GM12878 (cell line): ENCODE measurements around the gene MED25. TPM values are rescaled to one million over a fixed set of nuclear protein-coding genes. Genes with fewer than 3 reads are reported as not detected.

Source experiments
- ATAC-seq: fragments of 200-7000 bp; cut with Tn5 transposase; 3 replicates; pipeline ENCODE4 v1.9.1; 2020; ENCODE audit warnings: mild to moderate bottlenecking, moderate library complexity
- BruUV-seq: library from RNA; stranded (reverse); fragments of 400-500 nt; replicated peaks from 2 replicates; lab custom pipeline; 2021; lab: Mats Ljungman, UMichigan
- CTCF ChIA-PET: fragments of 300-600 bp; sonication (Branson Sonifier 250); formaldehyde crosslinking; extraction: SDS; loops from one replicate; lab custom pipeline; 2021; ENCODE audit warnings: inconsistent platforms; lab: Yijun Ruan, JAX
- POLR2A ChIA-PET: fragments of 350-600 bp; formaldehyde crosslinking; extraction: SDS; loops from one replicate; lab custom pipeline; 2021; ENCODE audit warnings: inconsistent platforms; lab: Charles Lee
- RAD21 ChIA-PET: fragments of 300-600 bp; sonication (Branson Sonifier 250); formaldehyde crosslinking; loops from one replicate; lab custom pipeline; 2023; ENCODE audit warnings: antibody characterized with exemption; ENCODE audit not compliant: unreplicated experiment; lab: Charles Lee
- SMC1A ChIA-PET: fragments of 300-600 bp; sonication (Branson Sonifier 250); formaldehyde crosslinking; loops from one replicate; lab custom pipeline; 2023; ENCODE audit not compliant: unreplicated experiment, uncharacterized antibody; lab: Charles Lee
- DNase-seq: peaks from one replicate; pipeline ENCODE4 v3.0.0-alpha.2; 2011; ENCODE audit warnings: low read depth, low spot score
- FAIRE-seq: peaks from 3 replicates; lab custom pipeline; 2011; peaks lifted over from hg19 to GRCh38; lab: Jason Lieb, UNC
- H2AFZ ChIP-seq: 2 replicates; pipeline ENCODE4 v1.6.0; 2011; ENCODE audit warnings: low read depth, low read length, control low read depth; ENCODE audit not compliant: control insufficient read depth
- H3K27ac ChIP-seq: 2 replicates; pipeline ENCODE4 v1.5.1; 2011; ENCODE audit warnings: control low read depth; ENCODE audit not compliant: control insufficient read depth, insufficient read depth
- H3K27me3 ChIP-seq, 2 experiments: replicated peaks in 1 of 2; 2 replicates each; pipeline versions ENCODE4 v1.6.0 to v1.6.1; 2011; ENCODE audit warnings: low read length in 1 of 2; ENCODE audit not compliant: control insufficient read depth in 2 of 2, insufficient read depth in 2 of 2
- H3K36me3 ChIP-seq, 2 experiments: 2 replicates each; pipeline ENCODE4 v1.5.1; 2011; ENCODE audit warnings: low read length in 1 of 2; ENCODE audit not compliant: control insufficient read depth in 2 of 2, insufficient read depth in 2 of 2
- H3K4me1 ChIP-seq: 2 replicates; pipeline ENCODE4 v1.6.1; 2011; ENCODE audit warnings: mild to moderate bottlenecking, low read length, moderate library complexity, mixed read lengths; ENCODE audit not compliant: control insufficient read depth, insufficient read depth
- H3K4me2 ChIP-seq: 2 replicates; pipeline ENCODE4 v1.6.0; 2011; ENCODE audit warnings: control low read depth; ENCODE audit not compliant: control insufficient read depth, insufficient read depth
- H3K4me3 ChIP-seq: fragments of 200-600 bp; sonication (generic); 2 replicates; pipeline ENCODE4 v1.5.1; 2016
- H3K79me2 ChIP-seq: 2 replicates; pipeline ENCODE4 v1.6.0; 2011; ENCODE audit warnings: low read length; ENCODE audit not compliant: control insufficient read depth, insufficient read depth
- H3K9ac ChIP-seq: 2 replicates; pipeline ENCODE4 v1.8.0; 2011; ENCODE audit warnings: low read length, control low read depth, mixed read lengths; ENCODE audit not compliant: control insufficient read depth, insufficient read depth
- H3K9me3 ChIP-seq: replicated peaks from 3 replicates; pipeline ENCODE4 v1.5.1; 2011; ENCODE audit warnings: mild to moderate bottlenecking, low read length; ENCODE audit not compliant: control insufficient read depth, insufficient read depth
- H4K20me1 ChIP-seq: 2 replicates; pipeline ENCODE4 v1.6.0; 2011; ENCODE audit not compliant: control insufficient read depth, insufficient read depth
- CHD2 ChIP-seq: IDR thresholded peaks from 2 replicates; pipeline ENCODE4 v1.6.1; 2011; ENCODE audit warnings: low read depth, low read length, improper control_type of control experiment, borderline replicate concordance
- EZH2 ChIP-seq: IDR thresholded peaks from 2 replicates; pipeline ENCODE4 v1.6.1; 2012; ENCODE audit warnings: low read depth, mild to moderate bottlenecking, control low read depth, inconsistent platforms, low read length, borderline replicate concordance; ENCODE audit not compliant: control insufficient read depth
- IKZF1 ChIP-seq: fragments of 450-650 bp; conservative IDR thresholded peaks from 2 replicates; pipeline ENCODE4 v1.6.1; 2017; ENCODE audit warnings: antibody characterized with exemption, mild to moderate bottlenecking
- MTA3 ChIP-seq: IDR thresholded peaks from 2 replicates; pipeline ENCODE4 v1.6.1; 2012; ENCODE audit warnings: low read length, inconsistent platforms, borderline replicate concordance
- POLR2A ChIP-seq: IDR thresholded peaks from 2 replicates; pipeline ENCODE4 v1.6.1; 2011; ENCODE audit warnings: low read depth, mild to moderate bottlenecking, low read length
- SMAD5 ChIP-seq: IDR thresholded peaks from 2 replicates; pipeline ENCODE4 v1.6.1; 2016; ENCODE audit warnings: antibody characterized with exemption, low read depth
- ZNF217 ChIP-seq: fragments of 450-650 bp; IDR thresholded peaks from 2 replicates; pipeline ENCODE4 v1.6.1; 2017; ENCODE audit warnings: antibody characterized with exemption, mild to moderate bottlenecking
- WGBS: methylation state at CpG from one replicate; pipeline ENCODE4 v1.1.6; 2016; ENCODE audit warnings: low lambda C conversion rate; ENCODE audit not compliant: insufficient replicate concordance, insufficient coverage; ENCODE audit errors: missing lambda C conversion rate; 5-methylcytosine and 5-hydroxymethylcytosine counted together
- in situ Hi-C: fragments of 300-500 bp; cut with MboI; formaldehyde crosslinking; loops from 9 replicates; pipeline ENCODE4 v1.14.3; 2018; ENCODE audit warnings: mixed read lengths
- intact Hi-C: fragments of 100-400 bp; cut with micrococcal nuclease; formaldehyde crosslinking; loops from one replicate; pipeline ENCODE4 v1.14.2; 2022; ENCODE audit not compliant: unreplicated experiment
- polyA plus RNA-seq, 11 experiments: library from polyadenylated mRNA; depleted of rRNA in 4 of 11; unstranded in 6 of 11; stranded (reverse) in 5 of 11; fragments of >200 nt; fragmentation: Nextera tagmentation in 4 of 11; fragmentation: Illumina TruSeq in 1 of 11; extraction: Ambion mirVana in 4 of 11; extraction: Trizol in 1 of 11; gene quantifications; 1 replicate in 1 of 11; 2 replicates in 10 of 11; pipeline versions ENCODE4 v1.2.1 to v1.2.3, GENCODE V29; 2011 to 2016; ENCODE audit warnings: inconsistent platforms in 2 of 11, missing spikeins in 2 of 11, low read depth in 1 of 11
- total RNA-seq, 4 experiments: library from RNA; depleted of rRNA in 3 of 4; stranded (reverse); fragments of >200 nt in 3 of 4; fragmentation: Illumina TruSeq in 1 of 4; extraction: Trizol in 1 of 4; gene quantifications; 2 replicates each; pipeline versions ENCODE4 v1.2.1 to v1.2.3, GENCODE V29; 2013 to 2021

Gene MED25
- total and polyA plus RNA-seq, 10 of the 15 experiments (the other 5 are each of a cell fraction or from before 2014, with no cell fraction given) = 3.5 to 53.9 (median 17.1) TPM

GRCh38 chr19:49857838-49858087 lies 39.7 kb downstream of the MED25 start:
- DNase-seq (no peak), ATAC-seq (no peak), FAIRE-seq (no peak)
- ChIA-PET CTCF (no interaction called here), POLR2A (interaction anchor here (1.0 to 1.8 kb wide), 2 partner anchors 11 to 72 kb away, joined by 3 to 7 read pairs; no protein-coding TSS in a partner anchor), RAD21 (no interaction called here), SMC1A (no interaction called here)
- Histone ChIP-seq H4K20me1 (no peaks in the 10 kb centered on the region), H3K27ac (no peak overlapping the region), H3K9ac (no peak overlapping the region), H3K79me2 (peaks cover under 1% of the 10 kb centered on the region), H3K4me3 (no peak overlapping the region), H3K36me3 (peaks cover 0 to 21% of the 10 kb centered on the region in 2 experiments; a peak in 3 of 4 replicates), H3K27me3 (no peaks in the 10 kb centered on the region), H2AFZ (no peak overlapping the region), H3K4me1 (peaks cover 2% of the 10 kb centered on the region), H3K4me2 (no peak overlapping the region), H3K9me3 (no peaks in the 10 kb centered on the region)
- TF ChIP-seq POLR2A (peak; percentile 3; the same call in 1 of the 2 replicates), CHD2 (no peak)
- intact Hi-C loops (no loop called here), in situ Hi-C loops (no loop called here)
- BruUV-seq = no TSS peak
- WGBS = 82% methylated on average over 5 of the region's 5 CpGs

- ChIA-PET POLR2A (interaction anchor here (1.0 to 1.8 kb wide), 2 partner anchors 11 to 71 kb away, joined by 3 to 7 read pairs; no protein-coding TSS in a partner anchor), RAD21 (no interaction called here), CTCF (no interaction called here), SMC1A (no interaction called here)
- Histone ChIP-seq H3K4me1 (no peaks in the 10 kb centered on the region), H3K4me3 (no peak overlapping the region), H3K79me2 (no peaks in the 10 kb centered on the region; the same call in 1 of the 2 replicates), H3K27me3 (no peaks in the 10 kb centered on the region), H2AFZ (no peak overlapping the region), H3K36me3 (peaks cover under 1 to 24% of the 10 kb centered on the region in 2 experiments; a peak in 3 of 4 replicates), H3K9ac (no peak overlapping the region), H3K27ac (no peak overlapping the region), H4K20me1 (no peaks in the 10 kb centered on the region), H3K4me2 (no peak overlapping the region), H3K9me3 (no peaks in the 10 kb centered on the region)
- DNase-seq (no peak), FAIRE-seq (no peak), ATAC-seq (no peak)
- intact Hi-C loops (no loop called here), in situ Hi-C loops (no loop called here)
- 88% methylated on average over 30 of the region's 37 CpGs for WGBS
- BruUV-seq = no TSS peak
- TF ChIP-seq MTA3 = no peak
- TF ChIP-seq SMAD5 = 0 out of 2 replicates have a peak, but pooled peaks have one; percentile 31
- no peak for TF ChIP-seq IKZF1
- no peak for TF ChIP-seq EZH2
- no peak for TF ChIP-seq ZNF217
- peak; percentile 58 for TF ChIP-seq POLR2A
Observed at GRCh38 chr19:49858088-49858985, 40.2 kb downstream of the MED25 start.
